ENCODE data around the gene STX18. TPM values are rescaled to one million over a fixed set of nuclear protein-coding genes. Genes with fewer than 3 reads are reported as not detected.

STX18 gene
- total RNA-seq, 1 experiment from 2014 or later = 20.9 TPM

DNA sequence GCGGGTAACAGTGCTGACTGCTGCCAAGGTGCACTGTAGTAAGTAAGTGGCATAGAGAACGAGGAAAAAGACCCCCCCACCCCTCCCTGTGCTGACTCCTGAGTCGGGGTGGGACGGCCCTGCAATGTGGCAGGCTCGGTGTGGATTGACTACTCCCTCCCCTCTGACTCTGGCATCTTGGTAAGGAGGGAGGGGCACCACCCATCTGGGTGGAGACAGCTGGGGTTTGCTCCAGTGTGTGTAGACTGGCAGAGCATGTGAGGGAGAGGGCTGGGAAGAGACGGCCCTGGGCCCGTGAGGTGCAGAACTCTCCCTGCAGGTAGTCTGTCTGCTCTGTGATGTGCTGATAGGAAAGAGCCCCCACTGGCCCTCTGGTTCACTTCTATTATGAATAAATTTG is 124.0 kb downstream of the STX18 start:
- H3K4ac ChIP-seq (ENCODE audit: low read depth, low read length) = no peak overlapping the region
- Mint-ChIP-seq H3K27me3 (ENCODE audit: low read depth) (no peaks in the 10 kb centered on the region), H3K9me3 (peaks cover 0 to 2% of the 10 kb centered on the region in 2 experiments; a peak in 2 of 5 replicates), H3K27ac (no peak overlapping the region), H3K36me3 (ENCODE audit: insufficient read depth in 1 of 3, low read depth in 3 of 3) (peaks cover 20 to 39% (median 31%) of the 10 kb centered on the region in 3 experiments), H3K4me3 (no peak overlapping the region), H3K4me1 (no peaks in the 10 kb centered on the region)
- H3K23me2 ChIP-seq (ENCODE audit: insufficient read length, low read depth, low read length, poor library complexity, severe bottlenecking) = no peaks in the 10 kb centered on the region
- H4K5ac ChIP-seq (ENCODE audit: insufficient read length, low read depth, low read length) = no peak overlapping the region
- H2BK15ac ChIP-seq (ENCODE audit: low read depth, low read length) = no peak overlapping the region
- no peak overlapping the region for H2BK20ac ChIP-seq (ENCODE audit: low read depth, low read length, poor library complexity, severe bottlenecking)
- peak; percentile 24 for DNase-seq
- no peak overlapping the region for H3K56ac ChIP-seq (ENCODE audit: insufficient read length, low read depth, low read length)
- H3K4me1 ChIP-seq (ENCODE audit: insufficient read depth, low read length) = no peaks in the 10 kb centered on the region
- H2AFZ ChIP-seq (ENCODE audit: low read length) = no peak overlapping the region
- no peak overlapping the region for H2AK5ac ChIP-seq (ENCODE audit: insufficient read length, low read length)
- no peak overlapping the region for H3K9ac ChIP-seq (ENCODE audit: extremely low read depth, insufficient read length, low read length)
- no peak overlapping the region for H3K23ac ChIP-seq (ENCODE audit: insufficient read length, low read depth, low read length)
- no peak overlapping the region for H2BK120ac ChIP-seq (ENCODE audit: low read depth, low read length, poor library complexity, severe bottlenecking)
- H3K79me1 ChIP-seq (ENCODE audit: insufficient read depth, low read depth, low read length, poor library complexity, severe bottlenecking) = no peaks in the 10 kb centered on the region
- no peak overlapping the region for H3K4me2 ChIP-seq (ENCODE audit: insufficient read depth, insufficient read length, low read length)
- no peak overlapping the region for H3K27ac ChIP-seq (ENCODE audit: insufficient read length, low read depth, low read length)
- no peaks in the 10 kb centered on the region for H3K79me2 ChIP-seq (ENCODE audit: insufficient read depth, low read length)
- H3K27me3 ChIP-seq (ENCODE audit: insufficient read depth, low read length) = no peaks in the 10 kb centered on the region
- H4K91ac ChIP-seq (ENCODE audit: insufficient read length, low read depth, low read length) = no peak overlapping the region
- H3K9me3 ChIP-seq (ENCODE audit: control insufficient read depth, low read depth, low read length) = no peaks in the 10 kb centered on the region
- no peak overlapping the region for H2BK5ac ChIP-seq (ENCODE audit: insufficient read length, low read length)
- TF ChIP-seq, protein P1, sequence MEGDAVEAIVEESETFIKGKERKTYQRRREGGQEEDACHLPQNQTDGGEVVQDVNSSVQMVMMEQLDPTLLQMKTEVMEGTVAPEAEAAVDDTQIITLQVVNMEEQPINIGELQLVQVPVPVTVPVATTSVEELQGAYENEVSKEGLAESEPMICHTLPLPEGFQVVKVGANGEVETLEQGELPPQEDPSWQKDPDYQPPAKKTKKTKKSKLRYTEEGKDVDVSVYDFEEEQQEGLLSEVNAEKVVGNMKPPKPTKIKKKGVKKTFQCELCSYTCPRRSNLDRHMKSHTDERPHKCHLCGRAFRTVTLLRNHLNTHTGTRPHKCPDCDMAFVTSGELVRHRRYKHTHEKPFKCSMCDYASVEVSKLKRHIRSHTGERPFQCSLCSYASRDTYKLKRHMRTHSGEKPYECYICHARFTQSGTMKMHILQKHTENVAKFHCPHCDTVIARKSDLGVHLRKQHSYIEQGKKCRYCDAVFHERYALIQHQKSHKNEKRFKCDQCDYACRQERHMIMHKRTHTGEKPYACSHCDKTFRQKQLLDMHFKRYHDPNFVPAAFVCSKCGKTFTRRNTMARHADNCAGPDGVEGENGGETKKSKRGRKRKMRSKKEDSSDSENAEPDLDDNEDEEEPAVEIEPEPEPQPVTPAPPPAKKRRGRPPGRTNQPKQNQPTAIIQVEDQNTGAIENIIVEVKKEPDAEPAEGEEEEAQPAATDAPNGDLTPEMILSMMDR (conservative IDR thresholded peaks at IDR 0.05) = no peak
- WGBS (ENCODE audit: extremely low coverage, insufficient read length, low lambda C conversion rate) = no CpG with 5 or more reads among the region's 7 CpGs
- H3K14ac ChIP-seq (ENCODE audit: insufficient read depth, low read length) = no peak overlapping the region
- no peak overlapping the region for H3T11ph ChIP-seq (ENCODE audit: low read length)
- no peak overlapping the region for H4K8ac ChIP-seq (replicated peaks; ENCODE audit: insufficient read length, low read depth, low read length)
- H2BK12ac ChIP-seq (ENCODE audit: insufficient read length, low read depth, low read length) = no peak overlapping the region
- H3K18ac ChIP-seq (ENCODE audit: insufficient read length, low read depth, low read length) = no peak overlapping the region
- peaks cover 2% of the 10 kb centered on the region for H4K20me1 ChIP-seq (ENCODE audit: control insufficient read depth, insufficient read depth, insufficient read length)
